CD4-positive, alpha-beta memory T cell (primary cell): ENCODE data around the gene AP2A2. TPM values are rescaled to one million over a fixed set of nuclear protein-coding genes. Genes with fewer than 3 reads are reported as not detected.
A peak's percentile ranks its signal among the peaks of the same experiment; 100 is the strongest.

Experiments
- CTCF ChIA-PET: fragments of 350-600 bp; sonication (Branson Sonifier 250); formaldehyde crosslinking; loops from one replicate; lab custom pipeline; 2021; ENCODE audit warnings: inconsistent platforms; ENCODE audit not compliant: partially characterized antibody; lab: Charles Lee
- POLR2A ChIA-PET: fragments of 350-600 bp; sonication (Branson Sonifier 250); formaldehyde crosslinking; loops from one replicate; lab custom pipeline; 2021; ENCODE audit not compliant: partially characterized antibody; lab: Charles Lee
- DNase-seq, 5 donors: peaks; one replicate each; pipeline versions ENCODE4 v3.0.0 to v3.0.0-alpha.2; 2020 to 2022; ENCODE audit warnings: mixed read lengths in 1 of 5
- H3K27ac ChIP-seq: one replicate; pipeline ENCODE4 v1.7.0; 2013; ENCODE audit warnings: low read depth, low read length
- H3K27me3 ChIP-seq: 2 replicates; pipeline ENCODE4 v1.7.0; 2013; ENCODE audit warnings: mild to moderate bottlenecking, low read length, moderate library complexity; ENCODE audit not compliant: insufficient read depth
- H3K36me3 ChIP-seq: 2 replicates; pipeline ENCODE4 v1.7.0; 2013; ENCODE audit warnings: mild to moderate bottlenecking, low read length, moderate library complexity; ENCODE audit not compliant: insufficient read depth
- H3K4me1 ChIP-seq: 2 replicates; pipeline ENCODE4 v1.7.0; 2013; ENCODE audit warnings: mild to moderate bottlenecking, low read length, moderate library complexity; ENCODE audit not compliant: insufficient read depth
- H3K4me3 ChIP-seq, 2 donors: one replicate each; pipeline ENCODE4 v1.7.0; 2013; ENCODE audit warnings: low read length in 2 of 2, mild to moderate bottlenecking in 1 of 2
- H3K9me3 ChIP-seq, 2 donors: one replicate each; pipeline ENCODE4 v1.7.0; 2013; ENCODE audit warnings: low read length in 2 of 2, control low read depth in 1 of 2; ENCODE audit not compliant: control insufficient read depth in 1 of 2
- H3K27ac Mint-ChIP-seq, 7 donors: one replicate each; pipeline ENCODE4 v1.8.0; 2020 to 2021; ENCODE audit warnings: mixed read lengths in 7 of 7, mild to moderate bottlenecking in 6 of 7, inconsistent platforms in 3 of 7, moderate library complexity in 3 of 7
- H3K27me3 Mint-ChIP-seq, 2 donors: one replicate each; pipeline ENCODE4 v1.8.0; 2020 to 2021; ENCODE audit warnings: mixed read lengths in 2 of 2
- H3K36me3 Mint-ChIP-seq, 2 donors: one replicate each; pipeline ENCODE4 v1.8.0; 2020 to 2021; ENCODE audit warnings: mixed read lengths in 2 of 2, inconsistent platforms in 1 of 2, mild to moderate bottlenecking in 1 of 2
- H3K4me1 Mint-ChIP-seq, 4 donors: one replicate each; pipeline ENCODE4 v1.8.0; 2020 to 2021; ENCODE audit warnings: mixed read lengths in 4 of 4, mild to moderate bottlenecking in 1 of 4
- H3K4me3 Mint-ChIP-seq, 8 donors: one replicate each; pipeline ENCODE4 v1.8.0; 2020 to 2021; ENCODE audit warnings: mixed read lengths in 8 of 8, mild to moderate bottlenecking in 7 of 8, moderate library complexity in 6 of 8, inconsistent platforms in 3 of 8
- H3K9me3 Mint-ChIP-seq, 8 donors: one replicate each; pipeline ENCODE4 v1.8.0; 2020 to 2021; ENCODE audit warnings: mixed read lengths in 8 of 8, mild to moderate bottlenecking in 5 of 8, inconsistent platforms in 3 of 8, moderate library complexity in 1 of 8
- intact Hi-C: fragments of 100-400 bp; cut with micrococcal nuclease; formaldehyde crosslinking; loops from one replicate; pipeline ENCODE4 v1.15.1; 2023
- polyA plus RNA-seq, 2 donors: library from polyadenylated mRNA; unstranded; fragments of 300-500 nt; fragmentation: Illumina TruSeq; gene quantifications; one replicate each; pipeline ENCODE4 v1.2.3, GENCODE V29; 2021
- total RNA-seq, 2 experiments: library from RNA; stranded (reverse); gene quantifications; one replicate each; pipeline ENCODE4 v1.2.3, GENCODE V29; 2021

AP2A2 gene
- total and polyA plus RNA-seq, 4 experiments from 2014 or later = 5.1 to 87.4 (median 47.9) TPM

DNA sequence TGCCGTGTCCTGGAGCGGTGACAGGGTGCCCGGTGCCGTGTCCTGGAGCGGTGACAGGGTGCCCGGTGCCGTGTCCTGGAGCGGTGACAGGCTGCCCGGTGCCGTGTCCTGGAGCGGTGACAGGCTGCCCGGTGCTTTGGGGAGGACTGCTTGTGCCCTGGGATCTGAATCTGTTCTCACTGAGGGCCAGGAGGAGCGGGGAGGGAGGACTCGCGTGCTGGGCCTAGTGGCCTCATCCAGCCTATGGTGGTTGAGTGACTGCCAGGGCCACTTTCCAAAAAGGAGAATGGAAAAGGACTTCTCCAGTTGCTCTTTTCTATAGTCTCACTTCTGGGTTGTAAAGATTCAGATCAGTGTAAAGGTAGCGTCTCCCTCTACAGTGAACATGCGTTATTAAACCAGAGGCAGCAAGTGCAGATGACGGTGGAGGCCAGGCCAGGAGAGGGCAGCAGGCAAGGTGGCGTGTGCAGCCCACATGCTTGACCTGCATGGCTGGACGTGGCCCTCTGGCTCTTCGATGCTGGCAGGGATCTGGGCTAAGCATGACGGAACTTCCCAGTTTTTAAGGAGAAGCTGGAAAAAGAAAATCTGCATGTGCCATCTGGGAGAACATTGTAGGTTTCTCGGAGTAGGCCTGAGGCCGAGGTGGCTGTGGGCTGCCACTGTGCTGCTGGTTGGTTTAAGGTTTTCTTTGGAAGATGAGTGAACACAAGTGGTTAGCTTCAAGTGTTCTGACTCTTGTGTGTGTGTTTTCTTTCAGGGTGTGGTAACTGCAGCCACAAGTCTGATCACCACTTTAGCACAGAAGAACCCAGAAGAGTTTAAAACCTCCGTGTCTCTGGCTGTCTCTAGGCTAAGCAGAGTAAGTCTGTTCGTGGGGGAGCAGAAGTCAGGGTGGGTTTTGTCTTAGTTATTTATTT lies 55.0 kb downstream of the AP2A2 start:
- peaks cover 24 to 57% of the 10 kb centered on the region in 2 donors for H3K36me3 Mint-ChIP-seq

DNA sequence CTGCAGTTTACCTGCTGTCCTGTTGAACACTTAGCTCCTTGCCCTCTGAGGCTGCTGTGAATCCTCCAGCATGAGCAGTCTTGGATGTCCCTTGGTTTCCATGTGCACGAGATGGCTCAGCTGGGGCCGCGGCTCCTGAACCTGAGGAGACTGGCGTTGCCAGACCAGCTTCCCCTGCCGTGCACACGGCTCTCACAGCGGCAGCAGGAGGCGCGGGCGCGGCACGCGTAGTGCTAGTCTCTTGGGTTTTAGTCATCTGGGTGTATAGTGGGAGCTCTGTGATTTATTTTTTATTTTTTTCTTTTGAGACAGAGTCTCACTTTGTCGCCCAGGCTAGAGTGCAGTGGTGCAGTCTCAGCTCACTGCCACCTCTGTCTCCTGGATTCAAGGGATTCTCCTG lies 56.1 kb downstream of the AP2A2 start:
- intact Hi-C loops = no loop called here
- no peaks in the 10 kb centered on the region for H3K27me3 Mint-ChIP-seq
- H3K27me3 ChIP-seq = no peaks in the 10 kb centered on the region
- H3K36me3 Mint-ChIP-seq = peaks cover 20 to 50% of the 10 kb centered on the region in 2 donors
- H3K4me1 ChIP-seq = no peaks in the 10 kb centered on the region
- no peaks in the 10 kb centered on the region for H3K9me3 ChIP-seq
- ChIA-PET CTCF (no interaction called here), POLR2A (no interaction called here)
- DNase-seq = no peak
- no peak overlapping the region for H3K4me3 ChIP-seq
- H3K4me1 Mint-ChIP-seq = peaks cover 0 to 5% (median 2%) of the 10 kb centered on the region in 4 donors
- H3K9me3 Mint-ChIP-seq = no peaks in the 10 kb centered on the region
- H3K27ac ChIP-seq = no peak overlapping the region
- H3K27ac Mint-ChIP-seq = peak overlapping the region in 1 of 7 donors; percentile 30
- peaks cover 47% of the 10 kb centered on the region for H3K36me3 ChIP-seq
- no peak overlapping the region for H3K4me3 Mint-ChIP-seq

More for the DNA sequence above, 55.0 kb downstream of the AP2A2 start:
- H3K36me3 ChIP-seq = peaks cover 36% of the 10 kb centered on the region
- H3K9me3 Mint-ChIP-seq = no peaks in the 10 kb centered on the region
- no peak for DNase-seq
- H3K9me3 ChIP-seq = no peaks in the 10 kb centered on the region
- CTCF ChIA-PET = no interaction called here
- POLR2A ChIA-PET = no interaction called here
- no peak overlapping the region for H3K27ac ChIP-seq
- no peak overlapping the region for H3K4me3 ChIP-seq
- no peaks in the 10 kb centered on the region for H3K4me1 ChIP-seq
- intact Hi-C loops = no loop called here
- H3K27me3 Mint-ChIP-seq = no peaks in the 10 kb centered on the region
- peak overlapping the region in 1 of 7 donors; percentile 74 for H3K27ac Mint-ChIP-seq
- H3K4me3 Mint-ChIP-seq = no peak overlapping the region
- peaks cover 2 to 10% (median 7%) of the 10 kb centered on the region in 4 donors for H3K4me1 Mint-ChIP-seq
- H3K27me3 ChIP-seq = no peaks in the 10 kb centered on the region

DNA sequence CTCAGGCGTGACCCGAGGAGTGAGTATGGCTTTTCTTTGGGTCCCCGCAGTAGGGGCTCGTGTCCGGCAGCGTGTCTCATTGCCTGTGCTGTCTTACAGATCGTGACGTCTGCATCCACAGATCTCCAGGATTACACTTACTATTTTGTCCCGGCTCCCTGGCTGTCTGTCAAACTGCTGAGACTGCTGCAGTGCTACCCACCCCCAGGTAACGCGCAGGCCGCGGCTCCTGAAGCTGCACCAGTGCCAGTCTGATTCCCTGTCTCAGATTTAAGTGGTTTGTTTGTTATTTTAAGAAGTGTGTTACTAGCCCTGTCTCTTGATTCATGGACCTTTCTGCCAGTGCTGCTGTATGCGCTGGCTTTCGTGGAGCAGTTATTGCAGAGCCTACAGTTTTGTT lies 58.9 kb downstream of the AP2A2 start:
- Mint-ChIP-seq H3K36me3 (peaks cover 18 to 43% of the 10 kb centered on the region in 2 donors), H3K4me3 (no peak overlapping the region), H3K9me3 (no peaks in the 10 kb centered on the region), H3K27me3 (no peaks in the 10 kb centered on the region), H3K27ac (peak overlapping the region in 1 of 7 donors; percentile 23), H3K4me1 (peaks cover 0 to 4% (median 3%) of the 10 kb centered on the region in 4 donors)
- Histone ChIP-seq H3K9me3 (no peaks in the 10 kb centered on the region), H3K4me3 (no peak overlapping the region), H3K36me3 (peaks cover 56% of the 10 kb centered on the region), H3K27me3 (no peaks in the 10 kb centered on the region), H3K27ac (no peak overlapping the region), H3K4me1 (no peaks in the 10 kb centered on the region)
- ChIA-PET POLR2A (no interaction called here), CTCF (no interaction called here)
- intact Hi-C loops = no loop called here
- no peak for DNase-seq

DNA sequence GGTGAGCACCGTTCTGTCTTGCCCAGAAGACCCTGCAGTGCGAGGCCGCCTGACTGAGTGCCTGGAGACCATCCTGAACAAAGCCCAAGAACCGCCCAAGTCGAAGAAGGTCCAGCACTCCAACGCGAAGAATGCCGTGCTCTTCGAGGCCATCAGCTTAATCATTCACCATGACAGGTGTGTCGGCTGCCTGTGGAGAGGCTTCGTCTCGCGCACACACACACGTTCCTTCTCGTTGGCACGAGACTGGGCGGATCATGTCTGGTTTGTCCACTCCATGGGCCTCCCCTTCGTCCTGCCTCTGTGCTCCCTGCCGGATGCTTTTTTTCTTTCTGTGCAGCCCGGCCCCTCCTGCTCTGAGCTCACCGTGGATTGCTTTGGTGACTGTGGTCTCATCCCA lies 59.7 kb downstream of the AP2A2 start:
- Mint-ChIP-seq H3K36me3 (peaks cover 18 to 47% of the 10 kb centered on the region in 2 donors), H3K4me1 (peaks cover 0 to 4% (median 3%) of the 10 kb centered on the region in 4 donors), H3K27ac (no peak overlapping the region), H3K4me3 (no peak overlapping the region), H3K9me3 (no peaks in the 10 kb centered on the region), H3K27me3 (no peaks in the 10 kb centered on the region)
- no peak for DNase-seq
- CTCF ChIA-PET = no interaction called here
- peaks cover 65% of the 10 kb centered on the region for H3K36me3 ChIP-seq
- no peak overlapping the region for H3K27ac ChIP-seq
- intact Hi-C loops = no loop called here
- no peak overlapping the region for H3K4me3 ChIP-seq
- H3K27me3 ChIP-seq = no peaks in the 10 kb centered on the region
- no peaks in the 10 kb centered on the region for H3K4me1 ChIP-seq
- no peaks in the 10 kb centered on the region for H3K9me3 ChIP-seq
- POLR2A ChIA-PET = no interaction called here

DNA sequence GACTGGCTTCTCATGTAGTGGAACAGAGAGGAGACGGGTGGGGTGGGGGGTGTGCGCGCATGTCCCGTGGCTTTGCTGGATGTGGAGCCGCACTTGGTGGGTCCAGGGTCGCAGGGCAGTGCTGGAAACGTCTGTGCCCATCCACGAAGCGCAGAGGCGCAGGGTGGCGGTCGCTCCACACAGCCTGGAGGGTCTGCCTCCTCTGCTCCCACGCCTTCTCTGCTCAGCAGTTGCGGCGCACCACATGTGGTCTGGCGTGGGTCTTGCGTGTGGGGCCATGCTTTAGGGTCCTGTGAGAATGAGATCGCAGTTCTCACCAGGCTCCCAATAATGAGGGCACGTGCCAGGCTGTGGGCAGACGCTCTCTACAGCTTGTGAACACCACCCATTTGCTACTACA lies 60.2 kb downstream of the AP2A2 start:
- H3K27ac ChIP-seq = no peak overlapping the region
- peaks cover 0 to 4% (median 2%) of the 10 kb centered on the region in 4 donors for H3K4me1 Mint-ChIP-seq
- no peak overlapping the region for H3K4me3 ChIP-seq
- H3K27me3 ChIP-seq = no peaks in the 10 kb centered on the region
- no peak for DNase-seq
- H3K4me3 Mint-ChIP-seq = no peak overlapping the region
- no peaks in the 10 kb centered on the region for H3K9me3 ChIP-seq
- no peaks in the 10 kb centered on the region for H3K27me3 Mint-ChIP-seq
- intact Hi-C loops = no loop called here
- peaks cover 65% of the 10 kb centered on the region for H3K36me3 ChIP-seq
- no peaks in the 10 kb centered on the region for H3K9me3 Mint-ChIP-seq
- H3K27ac Mint-ChIP-seq = peak overlapping the region in 1 of 7 donors; percentile 52
- H3K4me1 ChIP-seq = no peaks in the 10 kb centered on the region
- peaks cover 17 to 44% of the 10 kb centered on the region in 2 donors for H3K36me3 Mint-ChIP-seq
- ChIA-PET POLR2A (no interaction called here), CTCF (no interaction called here)

DNA sequence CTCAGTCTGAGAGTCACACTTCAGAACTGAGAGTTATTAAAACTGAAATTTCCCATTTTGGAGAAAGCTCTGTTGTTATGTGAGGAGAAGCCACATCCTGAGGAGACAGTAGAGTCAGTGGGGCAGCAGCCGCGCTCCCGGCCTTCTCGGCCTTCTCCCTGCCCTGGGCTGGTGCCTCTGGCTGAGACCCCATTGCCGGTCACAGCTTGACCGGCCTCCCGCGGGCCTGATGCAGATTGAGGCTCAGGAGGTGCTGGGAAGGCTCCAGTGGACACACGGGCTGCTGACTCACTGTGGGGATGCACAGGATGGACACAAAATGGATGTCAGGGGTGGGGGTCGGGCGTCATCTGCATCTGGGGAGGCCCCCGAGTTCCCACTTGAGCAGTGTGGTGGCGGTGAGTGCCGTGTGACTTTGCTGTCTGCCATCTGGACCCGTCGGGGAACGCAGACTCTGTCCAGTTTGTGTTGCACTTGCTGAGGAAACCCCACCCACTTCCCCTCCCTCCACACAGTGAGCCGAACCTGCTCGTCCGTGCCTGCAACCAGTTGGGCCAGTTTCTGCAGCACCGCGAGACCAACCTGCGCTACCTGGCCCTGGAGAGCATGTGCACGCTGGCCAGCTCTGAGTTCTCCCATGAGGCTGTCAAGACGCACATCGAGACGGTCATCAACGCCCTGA lies 60.7 kb downstream of the AP2A2 start:
- ChIA-PET CTCF (no interaction called here), POLR2A (no interaction called here)
- intact Hi-C loops = no loop called here
- Mint-ChIP-seq H3K9me3 (no peaks in the 10 kb centered on the region), H3K27me3 (no peaks in the 10 kb centered on the region), H3K4me3 (no peak overlapping the region), H3K4me1 (peaks cover 0 to 3% (median 1%) of the 10 kb centered on the region in 4 donors), H3K27ac (peak overlapping the region in 1 of 7 donors; percentile 52), H3K36me3 (peaks cover 14 to 44% of the 10 kb centered on the region in 2 donors)
- Histone ChIP-seq H3K4me3 (no peak overlapping the region), H3K27me3 (no peaks in the 10 kb centered on the region), H3K36me3 (peaks cover 60% of the 10 kb centered on the region), H3K4me1 (no peaks in the 10 kb centered on the region), H3K9me3 (no peaks in the 10 kb centered on the region), H3K27ac (no peak overlapping the region)
- DNase-seq = no peak

DNA sequence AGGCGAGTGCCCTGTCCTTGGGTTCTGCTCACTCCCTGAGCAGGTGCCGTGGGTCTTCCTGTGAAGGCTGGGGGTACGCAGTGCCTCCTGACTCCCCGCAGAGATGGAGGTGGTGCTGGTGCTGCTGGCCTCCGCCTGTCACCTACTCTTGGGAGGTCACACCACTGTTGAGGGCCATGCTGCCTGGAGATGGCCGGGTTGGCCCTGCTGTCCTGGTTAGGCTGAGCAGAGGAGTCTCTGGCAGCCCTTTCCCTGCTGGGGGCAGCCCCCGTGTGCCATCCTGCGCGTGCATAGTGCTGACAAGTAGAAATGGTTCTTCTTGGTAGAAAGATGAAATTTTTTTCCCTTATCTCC lies 61.3 kb downstream of the AP2A2 start:
- Histone ChIP-seq H3K9me3 (no peaks in the 10 kb centered on the region), H3K4me1 (no peaks in the 10 kb centered on the region), H3K4me3 (no peak overlapping the region), H3K36me3 (peaks cover 59% of the 10 kb centered on the region), H3K27ac (no peak overlapping the region), H3K27me3 (no peaks in the 10 kb centered on the region)
- Mint-ChIP-seq H3K4me3 (no peak overlapping the region), H3K4me1 (peaks cover 0 to 3% (median 1%) of the 10 kb centered on the region in 4 donors), H3K27ac (no peak overlapping the region), H3K36me3 (peaks cover 14 to 43% of the 10 kb centered on the region in 2 donors), H3K27me3 (no peaks in the 10 kb centered on the region), H3K9me3 (no peaks in the 10 kb centered on the region)
- ChIA-PET CTCF (no interaction called here), POLR2A (no interaction called here)
- intact Hi-C loops = no loop called here
- no peak for DNase-seq
